ENCODE results near the gene ATOH8. TPM values are rescaled to one million over a fixed set of nuclear protein-coding genes. Genes with fewer than 3 reads are reported as not detected.

ATOH8 gene
- total RNA-seq, 4 donors from 2014 or later: 17.1 to 210 (median 45.9) TPM

- no peak for TF ChIP-seq CTCF (IDR thresholded peaks at IDR 0.05)
- no peak for ATAC-seq (ENCODE audit: low FRiP score)
- DNase-seq (ENCODE audit: low spot score): no peak
These were observed 59.6 kb downstream of the ATOH8 start for GRCh38 chr2:85813211-85813981.

DNA sequence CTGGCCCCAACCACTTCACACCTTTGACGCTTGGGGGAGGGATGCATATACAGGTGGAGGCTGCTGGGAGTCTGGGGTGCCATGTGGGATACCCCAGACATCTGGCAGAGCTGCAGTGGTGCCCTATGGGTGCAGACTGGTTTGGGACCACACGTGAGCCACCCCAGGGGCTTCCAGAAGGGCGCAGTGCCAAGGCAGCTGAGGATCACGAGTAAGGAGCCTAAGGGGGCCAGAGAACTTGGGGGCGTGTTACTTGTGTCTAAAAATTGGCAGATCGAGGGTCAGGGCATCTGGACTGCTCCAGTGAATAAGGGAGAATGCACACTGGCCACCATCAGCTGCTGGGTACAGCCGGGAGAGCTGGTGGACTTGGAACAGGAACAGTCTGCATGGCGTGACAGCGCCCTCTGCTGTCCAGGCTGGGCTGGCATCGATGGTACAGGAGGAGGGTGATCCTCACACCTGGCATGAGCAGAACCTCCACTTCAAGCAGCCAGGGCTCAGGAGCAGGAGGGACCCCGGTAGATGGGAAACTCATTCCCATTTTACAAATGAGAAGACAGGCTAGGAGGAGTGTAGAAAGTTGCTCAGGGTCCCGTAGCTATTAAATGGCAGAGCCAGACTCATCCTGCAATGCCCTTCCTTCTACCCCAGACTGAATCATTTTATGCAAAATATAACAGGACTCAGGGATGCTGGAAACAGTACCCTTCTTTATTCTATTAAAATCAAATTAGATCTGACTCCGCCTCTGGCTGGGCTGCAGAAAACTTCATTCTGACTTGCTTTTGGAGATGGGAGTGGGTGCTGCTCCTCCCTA is 60.4 kb downstream of the ATOH8 start:
- peak; percentile 96 for DNase-seq (ENCODE audit: low spot score)
- ATAC-seq (ENCODE audit: low FRiP score): peak; percentile 93
- peak in 2 of 3 donors; percentile 67 to 90 for TF ChIP-seq CTCF (IDR thresholded peaks at IDR 0.05)

GRCh38 chr2:85814802-85815550 is 61.2 kb downstream of the ATOH8 start:
- DNase-seq (ENCODE audit: low spot score) (no peak), ATAC-seq (ENCODE audit: low FRiP score) (peak; percentile 49)
- TF ChIP-seq CTCF (IDR thresholded peaks at IDR 0.05): no peak

- ATAC-seq (ENCODE audit: low FRiP score) (no peak), DNase-seq (ENCODE audit: low spot score) (no peak)
- TF ChIP-seq CTCF (IDR thresholded peaks at IDR 0.05): no peak
These were observed 66.2 kb downstream of the ATOH8 start for GRCh38 chr2:85819811-85820510.

DNA sequence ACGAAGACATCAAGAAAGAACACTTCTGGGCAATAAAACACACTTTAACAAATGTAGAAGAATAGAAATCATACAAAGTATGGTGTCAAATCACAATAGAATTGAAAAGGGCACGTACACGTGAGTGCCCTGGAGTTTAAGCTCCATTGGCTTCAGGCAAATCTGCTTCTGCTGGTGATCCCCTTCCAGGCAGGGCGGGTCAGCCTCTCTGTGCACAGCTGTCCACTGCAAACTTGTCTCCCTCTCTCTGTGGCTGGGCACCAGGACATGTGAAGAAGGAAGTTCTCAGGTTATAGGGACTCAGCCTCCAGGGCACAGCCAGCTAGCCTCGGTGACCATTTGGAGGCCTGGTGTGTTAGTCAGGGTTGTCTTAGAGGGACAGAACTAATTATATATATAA is 69.0 kb downstream of the ATOH8 start:
- DNase-seq (ENCODE audit: low spot score): no peak
- no peak for TF ChIP-seq CTCF (IDR thresholded peaks at IDR 0.05)
- no peak for ATAC-seq (ENCODE audit: low FRiP score)

DNA sequence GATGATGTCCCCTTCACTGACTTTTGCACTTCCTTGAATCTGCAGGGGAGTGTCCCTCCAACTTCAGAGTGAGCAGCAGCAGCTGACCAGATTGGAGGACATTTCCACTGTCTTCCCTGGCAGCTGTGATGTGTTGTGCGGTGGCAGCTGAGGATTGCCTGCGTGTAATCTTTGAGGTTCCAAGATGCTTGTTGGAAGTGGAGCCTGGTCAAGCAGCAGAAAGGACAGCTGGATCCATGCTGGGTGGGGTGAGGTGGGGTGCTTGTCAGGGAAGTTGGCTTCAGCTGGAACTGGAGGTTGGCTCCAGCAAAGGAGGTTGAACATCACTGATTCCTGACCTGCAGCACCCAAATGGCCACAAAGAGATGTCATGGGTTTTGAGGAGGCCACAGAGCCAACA is 70.2 kb downstream of the ATOH8 start:
- DNase-seq (ENCODE audit: low spot score) (no peak), ATAC-seq (ENCODE audit: low FRiP score) (no peak)
- no peak for TF ChIP-seq CTCF (IDR thresholded peaks at IDR 0.05)

All from omental fat pad (tissue), 4 donors.